ENCODE data around the gene DOCK2. TPM values are rescaled to one million over a fixed set of nuclear protein-coding genes. Genes with fewer than 3 reads are reported as not detected.

DOCK2 gene
- total RNA-seq, 1 donor from 2014 or later = 108 TPM

GRCh38 chr5:170059221-170059620 lies 422.1 kb downstream of the DOCK2 start:
- peaks cover 9% of the 10 kb centered on the region for H3K36me3 ChIP-seq
- DNase-seq (no peak), ATAC-seq (no peak)
- H3K4me3 ChIP-seq = no peak overlapping the region
- peaks cover 4% of the 10 kb centered on the region for H3K9me3 ChIP-seq
- intact Hi-C loops (cut with DNase I) = no loop called here
- H3K27me3 ChIP-seq (ENCODE audit: low read depth) = no peaks in the 10 kb centered on the region
- no peaks in the 10 kb centered on the region for H3K4me1 ChIP-seq
- H3K27ac ChIP-seq = no peak overlapping the region
- no peak for TF ChIP-seq CTCF (IDR thresholded peaks at IDR 0.05)

GRCh38 chr5:170067152-170067551 lies 430.1 kb downstream of the DOCK2 start:
- H3K4me1 ChIP-seq = no peaks in the 10 kb centered on the region
- peaks cover 34% of the 10 kb centered on the region for H3K36me3 ChIP-seq
- ATAC-seq (no peak), DNase-seq (no peak)
- intact Hi-C loops (cut with DNase I) = no loop called here
- no peak overlapping the region for H3K27ac ChIP-seq
- no peak for TF ChIP-seq CTCF (IDR thresholded peaks at IDR 0.05)
- no peak overlapping the region for H3K4me3 ChIP-seq
- H3K27me3 ChIP-seq (ENCODE audit: low read depth) = no peaks in the 10 kb centered on the region
- H3K9me3 ChIP-seq = no peaks in the 10 kb centered on the region

GRCh38 chr5:170067574-170068170 lies 430.6 kb downstream of the DOCK2 start:
- Histone ChIP-seq H3K36me3 (peaks cover 34% of the 10 kb centered on the region), H3K9me3 (no peaks in the 10 kb centered on the region), H3K27me3 (ENCODE audit: low read depth) (no peaks in the 10 kb centered on the region), H3K4me3 (no peak overlapping the region), H3K4me1 (no peaks in the 10 kb centered on the region), H3K27ac (no peak overlapping the region)
- intact Hi-C loops (cut with DNase I) = no loop called here
- ATAC-seq (no peak), DNase-seq (no peak)
- no peak for TF ChIP-seq CTCF (IDR thresholded peaks at IDR 0.05)

GRCh38 chr5:170069512-170069911 lies 432.4 kb downstream of the DOCK2 start:
- H3K27me3 ChIP-seq (ENCODE audit: low read depth) = no peaks in the 10 kb centered on the region
- H3K27ac ChIP-seq = no peak overlapping the region
- TF ChIP-seq CTCF (IDR thresholded peaks at IDR 0.05) = no peak
- H3K4me1 ChIP-seq = no peaks in the 10 kb centered on the region
- H3K36me3 ChIP-seq = peaks cover 34% of the 10 kb centered on the region
- DNase-seq (no peak), ATAC-seq (no peak)
- no peaks in the 10 kb centered on the region for H3K9me3 ChIP-seq
- no peak overlapping the region for H3K4me3 ChIP-seq
- intact Hi-C loops (cut with DNase I) = no loop called here

GRCh38 chr5:170070556-170071412 lies 433.7 kb downstream of the DOCK2 start:
- no peaks in the 10 kb centered on the region for H3K4me1 ChIP-seq
- peak; percentile 56 for DNase-seq
- TF ChIP-seq CTCF (IDR thresholded peaks at IDR 0.05) = peak; percentile 64
- intact Hi-C loops (cut with DNase I) = no loop called here
- no peaks in the 10 kb centered on the region for H3K9me3 ChIP-seq
- ATAC-seq = peak; percentile 63 to 66
- peaks cover 34% of the 10 kb centered on the region for H3K36me3 ChIP-seq
- no peak overlapping the region for H3K4me3 ChIP-seq
- no peak overlapping the region for H3K27ac ChIP-seq
- no peaks in the 10 kb centered on the region for H3K27me3 ChIP-seq (ENCODE audit: low read depth)
